Heart left ventricle (tissue), 13 donors: ENCODE results near the gene RGMA.

Experiments
- POLR2A ChIP-seq, 2 donors: fragments of 450-650 bp; IDR thresholded peaks; one replicate each; pipeline ENCODE4 v1.6.1; 2017; ENCODE audit warnings: antibody characterized with exemption in 2 of 2, mild to moderate bottlenecking in 2 of 2, moderate library complexity in 2 of 2
- TF ChIP-seq, protein P1 (sequence below), 12 donors: fragments of 200-600 bp; sonication (generic) in 4 of 12; IDR thresholded peaks; one replicate each; pipeline versions ENCODE4 v1.5.0 to v1.8.0; 2018 to 2022; ENCODE audit warnings: antibody characterized with exemption in 12 of 12, mild to moderate bottlenecking in 5 of 12
- donor health status: ischemic (EF 13 %, LVEDD 7.1; RV severe dilation, severe dysfunction).
- donor health status: DM: no; HTN: yes; CAD: no.
- donor health status: DM: no; HTN: no; CAD: no.
- donor health status: ischemic (EF 25% LVEDD 6.9; RV normal size, moderate dysfunction).
- donor health status: ischemic (EF 25% LVEDD 5.7; RV mildly dilated, moderate dysfunction).
- donor health status: ischemic (EF 35%, LVEDD 5.7; RV mildly dilated, moderate dysfunction).
- donor health status: nonischemic (EF 11% LVEDD 7.7; RV severe dilation, severe dysfunction).
- donor health status: DM: yes; HTN: yes; CAD: no.
- donor health status: PGD.
- donor health status: ischemic (EF 29% LVEDD 5.4; RV normal size, mild dysfunction).
- donor health status: nonischemic (EF 23%, LVEDD 6.1; RV moderate dilation, normal function).

DNA sequence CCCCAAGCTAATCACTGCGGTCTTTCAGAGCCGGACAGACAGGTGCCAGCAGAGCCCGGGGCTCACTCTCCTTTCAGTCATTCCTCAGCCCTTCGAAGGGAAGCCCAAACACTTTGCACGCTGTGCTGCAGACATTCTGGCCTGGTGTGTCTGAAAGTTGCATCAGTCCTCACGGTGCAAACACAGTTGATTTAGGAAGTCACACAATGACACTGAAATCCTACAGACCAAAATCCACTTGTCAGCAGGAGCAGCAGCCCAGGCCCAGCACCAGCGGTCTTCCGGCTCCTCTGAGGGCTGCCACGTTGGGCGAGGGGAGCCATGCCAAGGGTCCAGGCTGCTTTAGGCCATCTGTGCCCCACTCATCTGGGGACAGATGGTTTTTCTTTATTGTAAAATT lies 61.6 kb downstream of the RGMA start:
- TF ChIP-seq POLR2A (IDR thresholded peaks at IDR 0.05) = no peak
- TF ChIP-seq, protein P1, sequence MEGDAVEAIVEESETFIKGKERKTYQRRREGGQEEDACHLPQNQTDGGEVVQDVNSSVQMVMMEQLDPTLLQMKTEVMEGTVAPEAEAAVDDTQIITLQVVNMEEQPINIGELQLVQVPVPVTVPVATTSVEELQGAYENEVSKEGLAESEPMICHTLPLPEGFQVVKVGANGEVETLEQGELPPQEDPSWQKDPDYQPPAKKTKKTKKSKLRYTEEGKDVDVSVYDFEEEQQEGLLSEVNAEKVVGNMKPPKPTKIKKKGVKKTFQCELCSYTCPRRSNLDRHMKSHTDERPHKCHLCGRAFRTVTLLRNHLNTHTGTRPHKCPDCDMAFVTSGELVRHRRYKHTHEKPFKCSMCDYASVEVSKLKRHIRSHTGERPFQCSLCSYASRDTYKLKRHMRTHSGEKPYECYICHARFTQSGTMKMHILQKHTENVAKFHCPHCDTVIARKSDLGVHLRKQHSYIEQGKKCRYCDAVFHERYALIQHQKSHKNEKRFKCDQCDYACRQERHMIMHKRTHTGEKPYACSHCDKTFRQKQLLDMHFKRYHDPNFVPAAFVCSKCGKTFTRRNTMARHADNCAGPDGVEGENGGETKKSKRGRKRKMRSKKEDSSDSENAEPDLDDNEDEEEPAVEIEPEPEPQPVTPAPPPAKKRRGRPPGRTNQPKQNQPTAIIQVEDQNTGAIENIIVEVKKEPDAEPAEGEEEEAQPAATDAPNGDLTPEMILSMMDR (IDR thresholded peaks at IDR 0.05) = no peak
